MM.1S (cell line): ENCODE results near the gene EGR4.

ENCODE experiments used
- CTCF ChIP-seq: fragments of 300-600 bp; sonication (generic); IDR thresholded peaks from 2 replicates; pipeline ENCODE4 v1.5.1; 2016; ENCODE audit warnings: antibody characterized with exemption, low read length, mixed read lengths
- EZH2 ChIP-seq: fragments of 300-600 bp; sonication (generic); optimal IDR thresholded peaks from 2 replicates; pipeline ENCODE3; 2017; ENCODE audit warnings: low read depth, mild to moderate bottlenecking, antibody characterized with exemption, low read length, mixed read lengths
- EZH2phosphoT487 ChIP-seq: fragments of 300-600 bp; sonication (generic); IDR thresholded peaks from 2 replicates; pipeline ENCODE4 v1.6.1; 2018; ENCODE audit warnings: antibody characterized with exemption, low read length

GRCh38 chr2:73243884-73244570, 49.3 kb downstream of the EGR4 start:
- TF ChIP-seq CTCF (no peak), EZH2 (no peak), EZH2phosphoT487 (no peak)
